ENCODE data around the gene NLGN1. TPM values are rescaled to one million over a fixed set of nuclear protein-coding genes. Genes with fewer than 3 reads are reported as not detected.

The NLGN1 gene
- total RNA-seq, 2 donors from 2014 or later = 1.3 to 2.4 TPM

DNA sequence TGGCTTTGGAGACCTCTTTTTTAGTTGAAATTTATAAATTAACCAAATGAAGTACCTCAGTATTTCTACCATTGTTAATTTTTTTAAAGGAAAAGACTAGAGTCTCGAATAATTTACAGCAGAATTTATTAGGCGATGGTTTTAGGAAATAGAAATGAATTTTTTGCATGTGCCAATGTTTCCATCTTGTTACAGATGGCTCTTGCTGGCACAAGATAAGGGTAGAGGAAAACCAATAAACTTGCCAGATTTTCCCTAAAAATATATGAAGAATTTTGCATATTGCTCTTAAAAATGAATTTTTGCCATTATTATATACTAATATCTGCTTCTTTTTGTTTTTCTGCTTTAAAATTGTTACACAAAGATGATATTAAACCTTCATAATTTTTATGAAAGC is 380.7 kb downstream of the NLGN1 start:
- Histone ChIP-seq H3K36me3 (no peaks in the 10 kb centered on the region), H3K4me3 (no peak overlapping the region), H3K4me1 (no peaks in the 10 kb centered on the region), H3K9me3 (no peaks in the 10 kb centered on the region), H3K27ac (no peak overlapping the region), H3K27me3 (no peaks in the 10 kb centered on the region)
- TF ChIP-seq, protein P1, sequence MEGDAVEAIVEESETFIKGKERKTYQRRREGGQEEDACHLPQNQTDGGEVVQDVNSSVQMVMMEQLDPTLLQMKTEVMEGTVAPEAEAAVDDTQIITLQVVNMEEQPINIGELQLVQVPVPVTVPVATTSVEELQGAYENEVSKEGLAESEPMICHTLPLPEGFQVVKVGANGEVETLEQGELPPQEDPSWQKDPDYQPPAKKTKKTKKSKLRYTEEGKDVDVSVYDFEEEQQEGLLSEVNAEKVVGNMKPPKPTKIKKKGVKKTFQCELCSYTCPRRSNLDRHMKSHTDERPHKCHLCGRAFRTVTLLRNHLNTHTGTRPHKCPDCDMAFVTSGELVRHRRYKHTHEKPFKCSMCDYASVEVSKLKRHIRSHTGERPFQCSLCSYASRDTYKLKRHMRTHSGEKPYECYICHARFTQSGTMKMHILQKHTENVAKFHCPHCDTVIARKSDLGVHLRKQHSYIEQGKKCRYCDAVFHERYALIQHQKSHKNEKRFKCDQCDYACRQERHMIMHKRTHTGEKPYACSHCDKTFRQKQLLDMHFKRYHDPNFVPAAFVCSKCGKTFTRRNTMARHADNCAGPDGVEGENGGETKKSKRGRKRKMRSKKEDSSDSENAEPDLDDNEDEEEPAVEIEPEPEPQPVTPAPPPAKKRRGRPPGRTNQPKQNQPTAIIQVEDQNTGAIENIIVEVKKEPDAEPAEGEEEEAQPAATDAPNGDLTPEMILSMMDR (IDR thresholded peaks at IDR 0.05) = no peak
- DNase-seq (ENCODE audit: low spot score) = no peak

DNA sequence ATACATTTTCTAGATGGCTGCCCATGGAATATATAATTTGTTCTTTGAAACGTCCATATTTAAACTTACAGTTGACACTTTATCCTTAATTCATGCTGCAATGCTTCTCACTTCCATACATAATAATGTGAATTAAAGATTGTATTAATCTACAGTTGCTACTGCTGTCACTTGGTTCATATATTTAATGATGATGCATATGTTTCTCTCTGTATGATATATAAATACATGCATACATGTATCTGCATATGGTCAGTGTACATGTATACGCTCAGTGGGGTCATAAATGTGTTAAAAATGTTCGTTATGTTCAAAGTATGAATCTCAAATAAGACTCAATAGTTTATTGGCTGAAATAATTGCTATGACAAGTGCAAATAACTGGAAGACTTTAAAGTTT is 382.5 kb downstream of the NLGN1 start:
- DNase-seq (ENCODE audit: low spot score) = no peak
- Histone ChIP-seq H3K4me3 (no peak overlapping the region), H3K27ac (no peak overlapping the region), H3K4me1 (no peaks in the 10 kb centered on the region), H3K27me3 (no peaks in the 10 kb centered on the region), H3K36me3 (no peaks in the 10 kb centered on the region), H3K9me3 (no peaks in the 10 kb centered on the region)
- TF ChIP-seq, protein P1 (IDR thresholded peaks at IDR 0.05) = no peak

DNA sequence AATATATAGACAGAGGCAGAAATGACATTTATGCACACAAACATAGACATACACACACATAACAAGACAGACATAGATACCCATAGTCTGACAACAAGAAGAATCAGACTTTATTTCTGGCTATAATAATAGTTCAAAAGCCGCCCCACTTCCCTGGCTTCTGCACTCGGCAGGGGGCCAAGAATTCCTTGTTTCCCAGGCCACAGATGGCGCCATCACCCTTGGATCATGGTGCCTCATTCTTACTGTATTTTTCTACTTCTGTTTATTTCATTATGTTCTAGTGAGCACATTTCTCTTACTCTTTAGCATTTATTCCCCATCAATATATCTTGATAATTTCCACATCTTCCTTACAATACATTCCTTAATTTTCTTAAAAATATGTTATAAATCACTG is 387.5 kb downstream of the NLGN1 start:
- no peak overlapping the region for H3K27ac ChIP-seq
- H3K4me1 ChIP-seq = no peaks in the 10 kb centered on the region
- no peaks in the 10 kb centered on the region for H3K27me3 ChIP-seq
- TF ChIP-seq, protein P1 (IDR thresholded peaks at IDR 0.05) = no peak
- no peak overlapping the region for H3K4me3 ChIP-seq
- DNase-seq (ENCODE audit: low spot score) = no peak
- H3K9me3 ChIP-seq = no peaks in the 10 kb centered on the region
- no peaks in the 10 kb centered on the region for H3K36me3 ChIP-seq

DNA sequence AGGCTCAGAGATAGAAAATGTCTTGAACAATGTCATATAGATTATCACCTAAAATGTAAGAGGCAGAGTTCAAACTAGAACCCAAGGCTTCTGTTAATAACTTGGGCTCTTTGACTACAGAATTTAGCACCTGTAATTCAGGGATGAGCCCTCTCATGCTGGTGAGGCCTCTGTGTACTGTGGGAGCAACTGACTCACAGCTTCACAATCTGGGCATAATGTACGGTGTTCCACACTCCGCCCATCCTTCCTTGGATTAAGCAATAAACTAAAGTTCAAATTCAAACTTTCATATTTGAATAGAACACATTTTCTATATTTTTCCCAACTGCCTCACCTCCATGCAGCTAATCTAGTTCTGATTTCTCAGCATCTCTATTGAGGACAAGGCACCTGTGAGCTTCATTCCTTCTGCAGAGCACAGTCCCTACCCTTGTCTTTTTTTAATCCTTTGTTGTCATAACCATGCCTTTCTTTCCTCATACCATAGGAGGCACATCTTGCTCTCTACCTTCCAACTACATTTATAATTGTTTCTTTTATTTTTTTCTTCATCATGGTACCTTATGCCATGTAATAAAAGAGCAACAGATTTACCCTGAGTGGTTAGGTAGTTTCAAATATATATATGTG is 392.1 kb downstream of the NLGN1 start:
- Histone ChIP-seq H3K27me3 (no peaks in the 10 kb centered on the region), H3K4me1 (no peaks in the 10 kb centered on the region), H3K4me3 (no peak overlapping the region), H3K36me3 (no peaks in the 10 kb centered on the region), H3K27ac (no peak overlapping the region), H3K9me3 (no peaks in the 10 kb centered on the region)
- DNase-seq (ENCODE audit: low spot score) = no peak
- TF ChIP-seq, protein P1 (IDR thresholded peaks at IDR 0.05) = no peak

DNA sequence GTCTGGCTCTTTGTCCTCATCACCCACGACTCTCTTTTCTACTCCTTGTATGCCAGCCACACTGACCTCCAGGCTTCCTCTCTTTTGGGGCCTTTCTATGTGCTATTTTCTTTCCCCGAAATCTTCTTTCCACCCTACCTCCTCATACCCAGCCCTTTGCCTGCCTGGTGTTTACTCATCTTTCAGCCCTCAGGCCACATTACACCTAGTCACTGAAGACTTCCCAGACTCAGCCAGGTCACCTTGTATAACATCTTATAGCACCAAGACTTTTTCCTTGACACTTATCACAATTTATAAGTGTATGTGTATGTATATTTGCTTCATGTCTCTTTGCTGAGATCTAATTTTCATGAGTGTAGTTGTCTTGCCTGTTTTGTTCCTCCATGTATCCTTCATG is 396.4 kb downstream of the NLGN1 start:
- H3K27me3 ChIP-seq = no peaks in the 10 kb centered on the region
- no peak for DNase-seq (ENCODE audit: low spot score)
- no peak overlapping the region for H3K4me3 ChIP-seq
- TF ChIP-seq, protein P1 (IDR thresholded peaks at IDR 0.05) = no peak
- H3K36me3 ChIP-seq = no peaks in the 10 kb centered on the region
- no peaks in the 10 kb centered on the region for H3K9me3 ChIP-seq
- H3K4me1 ChIP-seq = no peaks in the 10 kb centered on the region
- H3K27ac ChIP-seq = no peak overlapping the region

DNA sequence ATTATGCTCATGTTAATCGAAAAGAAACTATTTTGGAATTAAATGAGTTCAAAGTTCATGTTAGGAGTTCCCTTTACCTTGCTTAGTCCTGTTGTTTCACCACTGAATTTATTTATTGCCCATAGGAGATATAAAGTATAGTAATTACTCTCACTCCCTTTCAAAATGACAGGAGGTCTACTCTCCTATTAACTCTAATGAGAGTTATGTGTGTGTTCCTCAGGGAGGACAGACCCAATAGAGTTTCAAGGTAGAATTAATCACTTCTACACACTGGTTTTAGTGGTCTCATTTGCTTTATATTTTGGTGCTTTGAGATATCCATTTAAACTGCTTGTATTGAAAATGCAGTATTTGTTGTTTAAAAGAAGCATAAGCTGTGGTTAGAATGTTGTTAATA is 398.9 kb downstream of the NLGN1 start:
- Histone ChIP-seq H3K9me3 (no peaks in the 10 kb centered on the region), H3K27me3 (no peaks in the 10 kb centered on the region), H3K36me3 (no peaks in the 10 kb centered on the region), H3K4me3 (no peak overlapping the region), H3K4me1 (no peaks in the 10 kb centered on the region), H3K27ac (no peak overlapping the region)
- no peak for DNase-seq (ENCODE audit: low spot score)
- TF ChIP-seq, protein P1 (IDR thresholded peaks at IDR 0.05) = no peak
